LNCAP (cell line): ENCODE data around the gene KIAA1958.

Experiments used
- TF ChIP-seq, protein P1 (sequence below): fragments of 450-650 bp; IDR thresholded peaks from 2 replicates; pipeline ENCODE4 v1.5.1; 2017; ENCODE audit warnings: mild to moderate bottlenecking

The KIAA1958 gene

DNA sequence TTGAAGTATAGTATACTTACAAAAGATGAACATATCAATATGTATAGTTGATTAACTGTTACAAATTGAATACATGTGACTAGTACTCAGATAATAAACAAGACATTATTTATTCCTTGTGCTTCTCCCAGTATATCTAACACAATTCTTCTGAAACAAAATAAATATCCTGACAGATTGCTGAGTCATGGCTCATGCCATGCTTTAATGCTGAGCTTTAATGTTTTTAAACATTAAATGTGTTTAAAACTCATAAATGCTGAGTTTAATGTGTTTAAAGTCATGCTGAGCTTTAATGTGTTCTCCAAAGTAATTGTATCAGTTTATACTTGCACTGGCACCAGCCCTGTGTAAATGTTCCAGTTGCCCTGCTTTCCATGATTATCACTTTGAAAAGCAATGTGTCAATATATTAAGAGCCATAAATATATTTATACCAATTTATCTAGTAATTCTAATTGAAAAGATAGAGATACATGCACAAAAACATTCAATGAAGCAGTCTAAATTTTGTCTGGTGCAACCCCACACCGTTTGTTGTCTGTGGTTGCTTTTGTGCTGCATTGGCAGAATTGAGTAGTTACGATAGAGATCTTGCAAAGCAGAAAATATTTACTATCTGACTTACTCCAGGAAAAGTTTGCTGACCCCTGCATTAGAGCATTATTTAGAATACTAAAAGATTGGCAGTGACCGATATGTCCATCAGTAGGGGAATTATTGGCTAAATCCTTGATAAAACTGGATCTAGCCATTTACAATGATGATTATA, 15.7 kb downstream of the KIAA1958 start:
- TF ChIP-seq, protein P1, sequence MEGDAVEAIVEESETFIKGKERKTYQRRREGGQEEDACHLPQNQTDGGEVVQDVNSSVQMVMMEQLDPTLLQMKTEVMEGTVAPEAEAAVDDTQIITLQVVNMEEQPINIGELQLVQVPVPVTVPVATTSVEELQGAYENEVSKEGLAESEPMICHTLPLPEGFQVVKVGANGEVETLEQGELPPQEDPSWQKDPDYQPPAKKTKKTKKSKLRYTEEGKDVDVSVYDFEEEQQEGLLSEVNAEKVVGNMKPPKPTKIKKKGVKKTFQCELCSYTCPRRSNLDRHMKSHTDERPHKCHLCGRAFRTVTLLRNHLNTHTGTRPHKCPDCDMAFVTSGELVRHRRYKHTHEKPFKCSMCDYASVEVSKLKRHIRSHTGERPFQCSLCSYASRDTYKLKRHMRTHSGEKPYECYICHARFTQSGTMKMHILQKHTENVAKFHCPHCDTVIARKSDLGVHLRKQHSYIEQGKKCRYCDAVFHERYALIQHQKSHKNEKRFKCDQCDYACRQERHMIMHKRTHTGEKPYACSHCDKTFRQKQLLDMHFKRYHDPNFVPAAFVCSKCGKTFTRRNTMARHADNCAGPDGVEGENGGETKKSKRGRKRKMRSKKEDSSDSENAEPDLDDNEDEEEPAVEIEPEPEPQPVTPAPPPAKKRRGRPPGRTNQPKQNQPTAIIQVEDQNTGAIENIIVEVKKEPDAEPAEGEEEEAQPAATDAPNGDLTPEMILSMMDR: no peak

DNA sequence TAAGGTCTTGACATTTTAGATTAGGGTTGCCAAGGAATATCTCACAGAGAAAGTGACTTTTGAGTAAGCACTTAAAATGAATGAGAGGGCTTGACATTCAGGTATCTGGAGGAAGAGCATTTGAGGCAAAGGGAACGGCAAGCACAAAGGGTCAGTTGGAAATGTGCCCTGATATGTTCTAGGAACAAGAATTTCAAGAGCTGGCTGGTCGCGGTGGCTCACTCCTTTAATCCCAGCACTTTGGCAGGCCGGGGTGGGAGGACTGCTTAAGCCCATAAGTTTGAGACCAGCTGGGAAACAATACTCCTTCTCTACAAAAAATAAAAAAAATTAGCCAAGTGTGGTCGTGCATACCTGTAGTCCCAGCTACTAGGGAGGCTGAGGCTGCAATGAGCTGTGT, 16.5 kb downstream of the KIAA1958 start:
- TF ChIP-seq, protein P1: no peak

DNA sequence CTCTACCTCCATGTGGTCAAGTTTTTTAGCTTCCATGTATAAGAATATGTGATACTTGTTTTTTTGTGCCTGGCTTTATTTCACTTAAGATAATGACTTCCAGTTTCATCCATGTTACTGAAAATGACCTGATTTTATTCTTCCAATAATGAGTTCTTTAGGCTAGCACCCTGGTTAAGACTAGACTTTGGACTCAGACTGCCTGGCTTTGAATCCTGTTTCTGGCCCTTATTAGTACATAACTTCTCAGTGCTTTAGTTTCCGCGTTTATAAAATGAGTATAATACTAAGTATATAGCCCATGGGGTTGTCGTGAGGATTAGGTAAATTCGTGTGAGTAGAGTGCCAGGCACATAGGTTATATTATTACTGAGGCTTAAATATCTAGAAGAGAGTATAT, 18.5 kb downstream of the KIAA1958 start:
- TF ChIP-seq, protein P1: no peak

DNA sequence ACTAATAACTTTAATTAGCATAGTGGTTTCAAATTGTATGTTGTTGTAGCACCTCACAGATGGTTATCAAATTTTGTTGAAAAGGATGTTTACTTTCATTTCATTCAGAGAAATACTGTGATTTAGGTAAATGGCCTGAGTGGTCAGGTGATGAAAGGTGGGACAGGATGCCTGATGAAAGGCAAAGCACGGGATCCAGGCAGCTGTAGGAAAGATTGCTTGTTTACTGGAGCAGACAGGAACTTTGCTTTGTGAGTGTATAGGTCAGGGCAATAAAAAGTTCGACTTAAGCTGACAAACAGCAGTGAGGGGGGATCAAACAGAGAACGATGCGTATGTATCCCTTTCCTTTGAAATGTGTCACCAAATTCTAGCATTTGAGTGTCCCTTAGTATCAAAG, 19.0 kb downstream of the KIAA1958 start:
- TF ChIP-seq, protein P1: no peak

DNA sequence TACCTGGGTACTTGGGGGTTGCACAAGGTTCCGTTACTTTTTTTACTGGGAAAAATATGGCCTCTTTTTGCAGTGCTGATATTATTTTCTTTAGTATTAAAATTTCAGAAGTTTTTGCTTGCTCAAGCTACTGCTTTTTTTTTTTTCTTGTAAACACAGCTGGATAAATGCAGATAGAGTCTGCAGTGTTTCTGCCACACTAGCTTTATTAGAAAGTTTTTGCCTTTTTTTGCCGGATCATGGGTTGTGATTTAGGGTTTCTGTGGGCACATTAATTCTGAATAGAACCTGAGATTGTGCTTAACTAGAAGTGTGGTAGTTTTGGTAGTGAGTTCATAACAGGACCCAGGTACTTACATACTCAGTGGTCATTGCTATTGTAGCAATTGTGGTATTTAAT, 19.9 kb downstream of the KIAA1958 start:
- TF ChIP-seq, protein P1: no peak

DNA sequence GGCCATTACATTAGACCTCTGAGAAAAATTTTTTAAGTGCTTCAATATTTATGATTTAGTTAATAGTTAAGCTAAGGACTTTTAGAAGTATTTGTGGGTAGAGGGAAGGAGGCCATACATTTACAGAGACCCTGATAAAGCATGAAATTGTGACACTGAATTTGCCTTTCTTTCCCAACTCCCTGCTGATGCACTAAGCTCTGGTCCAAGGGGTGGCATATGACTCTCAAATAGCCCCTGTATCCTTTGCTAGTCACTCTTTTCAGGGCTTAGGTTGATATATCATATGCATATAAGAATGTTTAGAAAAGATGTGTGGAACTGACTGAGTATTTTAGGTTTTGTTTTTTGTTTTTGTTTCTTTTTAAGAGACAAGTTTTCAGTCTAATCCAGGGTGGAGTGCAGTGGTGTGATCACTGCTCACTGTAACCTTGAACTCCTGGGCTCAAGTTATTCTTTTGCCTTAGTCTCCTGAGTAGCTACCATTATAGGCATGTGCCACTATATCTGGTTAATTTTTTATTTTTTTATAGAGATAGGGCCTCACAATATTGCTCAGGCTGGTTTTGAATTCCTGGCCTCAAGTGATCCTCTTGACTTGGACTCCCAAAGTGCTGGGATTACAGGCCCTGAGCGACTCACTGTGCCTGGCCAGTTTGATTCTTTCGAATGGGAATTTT, 20.5 kb downstream of the KIAA1958 start:
- TF ChIP-seq, protein P1: no peak

DNA sequence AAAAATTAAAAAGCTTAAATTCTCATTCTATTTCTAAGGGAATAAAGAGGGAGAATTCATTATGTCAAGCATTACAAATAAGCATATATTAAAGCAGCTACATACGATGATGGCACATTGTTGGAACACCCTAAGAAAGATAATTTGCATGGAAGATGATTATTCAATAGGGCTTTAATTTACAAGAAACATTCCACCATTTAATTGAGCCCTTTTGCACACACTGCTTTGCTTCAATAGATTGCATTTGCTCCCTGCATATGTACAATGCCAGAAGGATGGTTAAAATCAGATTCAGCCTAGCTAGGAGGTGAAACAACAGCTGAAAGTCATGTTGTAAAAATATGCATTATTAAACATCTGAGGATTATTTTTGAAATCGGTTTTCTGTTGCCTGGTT, 21.8 kb downstream of the KIAA1958 start:
- TF ChIP-seq, protein P1: no peak
